ENCODE measurements around the gene NUMBL. TPM values are rescaled to one million over a fixed set of nuclear protein-coding genes. Genes with fewer than 3 reads are reported as not detected.
A peak's percentile ranks its signal among the peaks of the same experiment; 100 is the strongest.

The NUMBL gene
- total RNA-seq, 1 experiment from 2014 or later: 18.3 TPM

DNA sequence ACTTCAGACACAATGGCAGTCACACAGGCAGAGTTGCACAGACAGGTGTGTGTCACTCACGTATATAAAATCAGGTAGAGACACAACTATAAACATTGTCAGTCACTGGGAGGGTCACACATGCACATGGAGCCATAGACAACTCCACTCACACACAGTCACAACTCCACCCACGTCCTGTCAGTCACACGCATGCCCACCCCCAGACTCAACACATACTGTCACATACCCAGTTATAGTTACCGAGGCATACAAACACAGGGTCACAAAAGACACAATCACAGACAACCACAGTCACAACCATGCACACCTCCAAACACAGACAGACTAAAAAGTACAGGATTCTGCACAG, 1.5 kb downstream of the NUMBL start:
- peaks cover 12% of the 10 kb centered on the region for H3K36me3 ChIP-seq (replicated peaks; ENCODE audit: control insufficient read depth, insufficient read depth, low read length)
- H3K4me3 ChIP-seq (ENCODE audit: insufficient read depth, low read depth, low read length): peak overlapping the region; percentile 71; the same call in 1 of the 2 replicates
- no peaks in the 10 kb centered on the region for H3K27me3 ChIP-seq (ENCODE audit: control insufficient read depth, insufficient read depth, low read length)
- no peak for DNase-seq

DNA sequence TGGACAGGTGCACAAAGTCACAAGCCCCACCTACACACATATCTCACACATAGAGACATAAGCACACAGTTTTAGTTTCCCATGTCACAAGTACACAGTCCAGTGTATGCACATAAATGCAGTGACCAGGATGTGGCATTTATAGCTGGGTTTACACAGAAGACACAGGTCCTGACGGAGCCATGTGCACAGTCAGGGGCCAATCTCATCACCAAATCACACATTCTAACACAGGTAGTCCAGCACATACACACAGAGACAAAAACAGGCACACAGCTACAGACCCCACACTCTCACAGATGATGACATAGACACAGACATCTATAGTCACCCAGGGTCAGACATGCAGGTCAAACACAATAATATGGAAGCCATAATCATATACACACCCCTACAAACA, 2.1 kb downstream of the NUMBL start:
- no peak for DNase-seq
- H3K4me3 ChIP-seq (ENCODE audit: insufficient read depth, low read depth, low read length): no peak overlapping the region
- peaks cover 12% of the 10 kb centered on the region for H3K36me3 ChIP-seq (replicated peaks; ENCODE audit: control insufficient read depth, insufficient read depth, low read length)
- H3K27me3 ChIP-seq (ENCODE audit: control insufficient read depth, insufficient read depth, low read length): no peaks in the 10 kb centered on the region

DNA sequence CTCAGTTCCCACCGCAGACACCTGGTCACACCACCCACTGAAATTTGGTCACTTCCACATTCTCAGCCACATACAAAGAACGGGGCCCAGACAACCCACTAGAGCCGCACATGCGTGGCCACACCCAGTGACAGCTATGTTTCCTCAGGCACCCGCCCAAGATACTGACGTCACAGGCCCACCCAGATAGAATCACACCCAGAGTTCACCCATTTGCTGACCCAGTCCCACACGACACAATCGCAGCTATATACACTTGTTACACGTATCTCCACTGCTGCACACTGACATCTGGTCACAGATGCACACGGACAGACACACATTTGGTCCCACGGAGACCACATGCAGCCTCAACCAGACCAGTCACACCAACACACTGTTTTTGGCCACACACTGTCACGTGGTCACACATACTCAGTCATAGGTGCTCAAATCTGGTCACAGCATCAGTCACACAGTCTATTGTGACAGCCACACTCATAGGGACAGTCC, 2.9 kb downstream of the NUMBL start:
- Histone ChIP-seq H3K4me3 (ENCODE audit: insufficient read depth, low read depth, low read length) (no peak overlapping the region), H3K36me3 (replicated peaks; ENCODE audit: control insufficient read depth, insufficient read depth, low read length) (peaks cover 14% of the 10 kb centered on the region), H3K27me3 (ENCODE audit: control insufficient read depth, insufficient read depth, low read length) (no peaks in the 10 kb centered on the region)
- no peak for DNase-seq

DNA sequence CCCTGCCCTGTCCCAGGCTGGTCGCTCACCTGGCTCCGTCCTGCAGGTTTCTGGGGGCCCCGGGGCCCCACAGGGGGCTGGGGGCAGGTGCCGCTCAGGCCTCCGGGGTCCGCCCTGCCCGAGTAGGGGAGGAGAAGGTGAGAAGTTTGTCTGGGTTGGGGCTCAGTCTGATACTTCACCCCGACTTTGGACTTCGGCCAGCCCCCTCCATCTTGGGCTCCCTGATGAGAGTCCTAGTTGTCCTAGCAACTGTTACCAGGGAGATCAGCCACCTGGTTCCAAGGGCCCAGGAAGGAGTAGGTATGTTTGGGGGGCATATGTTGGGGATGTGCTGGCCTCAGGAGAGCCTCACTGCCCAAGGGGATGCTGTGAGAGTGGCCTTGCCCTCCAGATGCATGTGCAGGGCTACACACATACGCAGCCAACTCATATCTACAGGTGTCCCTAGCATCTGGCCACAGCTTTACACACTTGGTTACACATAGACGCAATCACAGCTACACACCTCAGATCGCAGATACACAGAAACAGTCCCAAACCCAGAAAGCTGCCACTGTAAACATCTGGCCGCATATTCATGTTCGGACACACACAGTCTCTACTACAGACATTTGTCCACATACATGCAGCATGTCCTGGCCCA, 3.4 kb downstream of the NUMBL start:
- no peak for DNase-seq
- H3K36me3 ChIP-seq (replicated peaks; ENCODE audit: control insufficient read depth, insufficient read depth, low read length): peaks cover 14% of the 10 kb centered on the region
- H3K27me3 ChIP-seq (ENCODE audit: control insufficient read depth, insufficient read depth, low read length): no peaks in the 10 kb centered on the region
- H3K4me3 ChIP-seq (ENCODE audit: insufficient read depth, low read depth, low read length): no peak overlapping the region

DNA sequence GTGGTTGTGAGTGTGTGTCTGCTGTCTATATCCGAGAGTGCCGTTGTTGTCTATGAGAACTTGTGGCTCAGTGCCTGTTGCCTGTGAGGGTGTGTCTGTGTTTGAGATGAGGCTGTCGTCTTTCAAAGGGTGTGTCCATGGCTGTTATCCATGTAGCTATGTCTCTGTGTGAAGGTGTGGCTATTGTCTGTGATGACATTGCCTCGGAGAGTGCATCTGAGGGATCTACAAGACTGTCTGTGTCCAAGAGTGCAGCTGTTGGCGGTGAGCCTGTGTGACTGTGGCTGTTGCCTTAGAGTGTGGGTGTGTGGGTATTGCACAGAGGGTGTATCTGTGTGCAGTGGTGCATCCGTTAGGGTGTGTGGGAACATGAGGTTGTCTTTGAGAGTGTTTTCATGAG, 4.9 kb downstream of the NUMBL start:
- no peaks in the 10 kb centered on the region for H3K27me3 ChIP-seq (ENCODE audit: control insufficient read depth, insufficient read depth, low read length)
- peaks cover 20% of the 10 kb centered on the region for H3K36me3 ChIP-seq (replicated peaks; ENCODE audit: control insufficient read depth, insufficient read depth, low read length)
- DNase-seq: no peak
- H3K4me3 ChIP-seq (ENCODE audit: insufficient read depth, low read depth, low read length): no peak overlapping the region

DNA sequence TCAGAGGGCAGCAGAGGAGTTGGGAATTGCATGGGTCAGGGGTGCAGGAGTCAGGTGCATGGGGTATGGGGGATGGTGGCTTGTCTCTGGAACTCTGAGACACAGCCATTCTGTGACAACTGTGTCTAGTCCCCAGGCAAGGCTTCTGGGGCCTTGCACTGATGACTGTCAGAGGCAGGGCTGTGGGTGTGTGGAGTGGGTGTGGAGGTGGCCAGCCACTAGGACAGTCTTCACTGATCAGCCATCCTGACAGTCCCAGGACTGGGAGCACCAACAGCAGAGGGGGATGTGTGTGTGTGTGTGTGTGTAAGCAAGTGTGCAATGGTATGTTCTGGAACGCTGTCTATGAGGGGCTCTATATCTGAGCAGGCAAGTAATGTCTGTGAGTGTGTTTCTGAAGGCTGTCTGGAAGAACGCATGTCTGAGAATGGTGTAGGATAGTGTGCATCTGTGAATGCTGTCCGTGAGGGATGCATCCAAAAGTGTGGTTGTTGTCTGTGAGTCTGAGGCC, 5.4 kb downstream of the NUMBL start:
- H3K27me3 ChIP-seq (ENCODE audit: control insufficient read depth, insufficient read depth, low read length): no peaks in the 10 kb centered on the region
- H3K36me3 ChIP-seq (replicated peaks; ENCODE audit: control insufficient read depth, insufficient read depth, low read length): peaks cover 20% of the 10 kb centered on the region
- no peak overlapping the region for H3K4me3 ChIP-seq (ENCODE audit: insufficient read depth, low read depth, low read length)
- DNase-seq: no peak

DNA sequence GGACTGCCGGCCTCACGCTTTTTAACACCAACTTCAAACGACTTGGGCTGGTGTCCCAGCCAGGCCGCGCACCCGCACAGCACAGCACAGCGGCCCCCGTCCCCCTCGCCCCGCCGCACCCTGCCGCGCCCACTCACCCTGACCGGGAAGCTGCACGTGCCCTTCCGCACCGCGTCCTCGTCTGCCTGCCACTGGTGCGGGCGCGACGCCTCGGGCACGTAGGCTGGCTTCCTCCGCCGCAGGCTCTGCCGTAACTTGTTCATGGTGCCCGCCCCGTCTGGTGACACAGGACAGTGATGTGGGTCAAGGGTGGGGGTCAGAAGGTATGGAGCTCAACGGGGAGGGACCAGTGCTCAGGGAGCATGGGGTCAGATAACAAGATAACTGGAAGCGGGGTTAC, 6.2 kb downstream of the NUMBL start:
- no peaks in the 10 kb centered on the region for H3K27me3 ChIP-seq (ENCODE audit: control insufficient read depth, insufficient read depth, low read length)
- H3K4me3 ChIP-seq (ENCODE audit: insufficient read depth, low read depth, low read length): no peak overlapping the region
- peaks cover 20% of the 10 kb centered on the region for H3K36me3 ChIP-seq (replicated peaks; ENCODE audit: control insufficient read depth, insufficient read depth, low read length)
- DNase-seq: no peak

DNA sequence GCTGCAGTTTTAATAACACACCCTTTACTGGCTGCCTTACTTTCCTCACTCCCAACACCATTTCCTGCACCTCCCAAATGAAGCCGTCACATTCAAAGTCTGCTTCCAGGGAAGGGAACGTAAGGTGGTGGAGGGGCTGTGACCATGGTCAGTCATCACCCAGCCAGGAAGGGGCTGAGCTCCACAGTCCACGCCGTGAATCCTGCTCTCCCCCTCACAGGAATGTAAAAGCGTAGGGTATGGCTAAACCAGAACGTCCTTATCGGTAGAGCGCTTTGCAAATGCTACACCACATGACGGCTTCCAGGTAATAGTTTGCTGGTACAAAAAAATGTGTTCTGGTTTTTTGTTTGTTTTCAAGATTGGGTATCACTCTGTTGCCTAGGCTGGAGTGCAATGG, 7.0 kb downstream of the NUMBL start:
- H3K36me3 ChIP-seq (replicated peaks; ENCODE audit: control insufficient read depth, insufficient read depth, low read length): peaks cover 20% of the 10 kb centered on the region
- H3K4me3 ChIP-seq (ENCODE audit: insufficient read depth, low read depth, low read length): no peak overlapping the region
- DNase-seq: no peak
- H3K27me3 ChIP-seq (ENCODE audit: control insufficient read depth, insufficient read depth, low read length): no peaks in the 10 kb centered on the region

DNA sequence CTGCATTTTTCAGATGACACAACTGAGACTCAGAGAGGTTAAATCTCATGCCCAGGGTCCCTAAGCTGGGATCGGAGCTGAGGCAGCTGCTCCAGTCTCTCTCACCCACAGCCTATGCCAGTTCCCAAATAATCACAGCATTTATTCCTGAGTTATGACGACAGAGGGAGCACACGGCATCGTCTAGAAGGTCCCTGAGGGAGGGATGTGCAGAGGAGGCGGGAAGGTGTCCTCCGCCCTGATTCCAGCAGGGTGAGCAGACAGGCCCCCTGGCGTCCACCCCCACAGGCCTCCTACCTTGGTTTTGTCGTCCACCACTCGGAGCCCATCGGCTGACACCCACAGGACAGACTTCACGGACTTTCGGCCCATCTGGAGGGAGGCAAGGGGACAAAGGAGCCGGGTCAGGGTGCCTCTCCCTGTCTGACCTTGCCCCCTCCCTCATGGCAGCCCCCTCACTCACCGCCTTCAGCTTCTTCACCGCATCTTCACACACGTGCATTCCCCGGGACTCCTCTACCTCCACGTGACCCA, 8.0 kb downstream of the NUMBL start:
- no peak overlapping the region for H3K4me3 ChIP-seq (ENCODE audit: insufficient read depth, low read depth, low read length)
- no peaks in the 10 kb centered on the region for H3K27me3 ChIP-seq (ENCODE audit: control insufficient read depth, insufficient read depth, low read length)
- no peak for DNase-seq
- H3K36me3 ChIP-seq (replicated peaks; ENCODE audit: control insufficient read depth, insufficient read depth, low read length): peaks cover 25% of the 10 kb centered on the region

DNA sequence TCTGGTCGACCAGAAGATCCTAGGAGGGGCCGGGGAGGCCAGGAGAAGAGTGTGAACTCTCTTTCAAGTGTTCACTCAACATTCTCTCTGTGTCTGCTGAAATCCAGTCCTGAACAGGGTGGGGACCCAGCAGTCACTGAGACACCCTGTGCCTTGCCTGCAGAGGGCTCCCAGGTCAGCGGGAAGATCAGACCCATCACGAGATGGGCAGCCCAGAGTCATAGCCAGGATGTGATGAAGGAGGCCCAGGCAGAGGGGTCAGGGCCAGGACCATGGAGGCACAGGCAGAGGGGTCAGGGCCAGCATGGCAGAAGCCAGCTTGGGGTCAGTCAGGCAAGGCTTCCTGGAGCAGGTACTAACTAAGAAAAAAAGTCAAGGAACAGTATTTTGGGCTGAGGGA, 9.4 kb downstream of the NUMBL start:
- H3K36me3 ChIP-seq (replicated peaks; ENCODE audit: control insufficient read depth, insufficient read depth, low read length): peaks cover 27% of the 10 kb centered on the region

DNA sequence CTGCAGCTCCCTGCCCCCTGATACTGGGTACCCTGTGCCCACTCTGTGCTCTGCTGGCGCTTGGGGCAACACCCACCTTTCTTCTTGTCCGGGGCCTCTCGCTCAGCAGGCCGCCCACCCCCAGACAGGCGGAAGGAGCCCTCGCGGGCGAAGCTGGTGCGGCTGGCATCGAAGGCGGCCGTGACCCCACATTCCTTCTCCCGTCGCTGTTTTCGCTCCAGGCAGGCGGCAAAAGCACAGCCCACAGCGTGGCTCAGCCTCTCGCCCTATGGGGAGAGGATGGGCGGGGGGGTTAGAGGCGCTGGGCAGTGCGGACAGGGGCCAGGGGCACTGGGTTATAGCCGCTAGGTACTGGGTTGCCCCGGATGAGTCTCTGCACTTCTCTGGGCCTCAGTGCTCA, 13.3 kb downstream of the NUMBL start:
- DNase-seq: no peak

More for the DNA sequence above, 9.4 kb downstream of the NUMBL start:
- Histone ChIP-seq H3K27me3 (ENCODE audit: control insufficient read depth, insufficient read depth, low read length) (no peaks in the 10 kb centered on the region), H3K4me3 (ENCODE audit: insufficient read depth, low read depth, low read length) (no peak overlapping the region)
- DNase-seq: no peak

DNA sequence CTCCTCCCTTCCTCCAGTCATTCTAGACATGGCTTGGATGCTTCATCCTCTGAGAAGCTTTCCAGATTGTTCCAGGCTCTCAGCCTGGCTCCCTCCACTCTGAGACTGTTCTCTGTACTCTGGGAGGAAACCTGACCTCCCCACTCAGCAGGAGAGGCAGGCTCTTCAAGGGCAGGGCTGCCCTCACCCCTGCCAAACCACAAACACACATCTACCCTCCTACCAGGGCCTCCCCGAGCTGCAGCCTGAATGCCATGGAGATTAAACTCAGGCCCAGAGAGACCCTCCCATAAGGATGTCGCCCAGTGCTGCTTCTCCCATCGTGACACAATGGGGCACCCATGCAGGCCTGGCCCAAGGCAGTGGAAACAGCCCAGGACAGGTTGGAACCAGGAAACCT, 16.2 kb downstream of the NUMBL start:
- H3K27me3 ChIP-seq (ENCODE audit: control insufficient read depth, insufficient read depth, low read length): no peaks in the 10 kb centered on the region
- peaks cover 30% of the 10 kb centered on the region for H3K36me3 ChIP-seq (replicated peaks; ENCODE audit: control insufficient read depth, insufficient read depth, low read length)
- H3K4me3 ChIP-seq (ENCODE audit: insufficient read depth, low read depth, low read length): no peak overlapping the region
- DNase-seq: no peak

More for the DNA sequence above, 13.3 kb downstream of the NUMBL start:
- Histone ChIP-seq H3K4me3 (ENCODE audit: insufficient read depth, low read depth, low read length) (no peak overlapping the region), H3K36me3 (replicated peaks; ENCODE audit: control insufficient read depth, insufficient read depth, low read length) (peaks cover 25% of the 10 kb centered on the region), H3K27me3 (ENCODE audit: control insufficient read depth, insufficient read depth, low read length) (no peaks in the 10 kb centered on the region)

DNA sequence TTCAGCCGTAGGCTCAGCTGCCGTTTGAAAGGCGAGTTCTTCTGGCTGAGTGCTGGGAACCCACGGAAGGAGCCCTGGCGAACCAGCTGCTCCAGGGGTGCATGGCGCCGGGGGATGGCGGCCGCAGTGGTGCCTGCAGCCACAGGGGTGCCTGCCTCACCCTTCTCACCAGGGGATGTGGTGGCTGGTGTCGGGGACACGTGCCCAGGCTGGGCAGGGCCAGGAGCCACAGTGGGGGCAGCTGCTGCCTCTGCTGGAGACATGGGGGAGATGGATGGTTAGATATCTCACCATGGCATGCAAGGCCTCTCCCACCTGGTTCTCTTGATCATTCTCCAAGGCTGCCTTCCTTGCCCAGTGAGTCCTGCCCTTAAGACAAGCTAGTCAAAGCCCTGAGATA, 17.1 kb downstream of the NUMBL start:
- no peak for DNase-seq
- Histone ChIP-seq H3K27me3 (ENCODE audit: control insufficient read depth, insufficient read depth, low read length) (no peaks in the 10 kb centered on the region), H3K4me3 (ENCODE audit: insufficient read depth, low read depth, low read length) (no peak overlapping the region), H3K36me3 (replicated peaks; ENCODE audit: control insufficient read depth, insufficient read depth, low read length) (peaks cover 33% of the 10 kb centered on the region)

DNA sequence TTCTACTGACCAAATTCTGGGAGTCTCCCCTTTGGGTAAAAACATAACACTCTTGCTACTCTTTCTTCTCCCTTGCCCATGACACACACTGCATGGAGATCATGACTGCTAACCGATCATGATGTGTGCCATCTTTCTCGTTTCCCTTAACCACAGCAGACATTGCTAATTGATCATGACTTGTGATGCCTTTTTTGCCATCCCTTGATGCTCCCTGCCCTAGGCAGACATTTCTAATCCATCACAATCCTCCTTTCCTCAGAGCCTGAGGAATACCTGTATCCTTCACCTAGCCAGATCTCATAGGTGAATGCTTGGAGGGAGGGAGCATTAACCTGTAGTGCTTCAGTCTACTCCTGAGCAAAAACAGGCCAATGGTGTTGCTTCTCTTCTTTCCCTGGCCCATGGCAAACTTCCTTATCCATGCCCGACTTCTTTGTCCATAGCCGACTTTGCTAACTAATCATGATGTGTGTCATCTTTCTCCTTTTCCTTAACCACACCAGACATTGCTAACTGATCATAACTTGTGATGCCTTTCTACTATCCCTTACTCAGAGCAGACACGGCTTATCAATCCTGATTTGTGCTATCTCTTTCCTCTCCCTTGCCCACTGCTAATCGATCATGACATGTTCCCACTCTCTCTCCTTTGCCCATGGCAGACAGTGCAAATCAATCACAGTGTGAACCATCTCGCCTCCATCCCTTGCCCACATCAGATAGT, 17.7 kb downstream of the NUMBL start:
- no peak overlapping the region for H3K4me3 ChIP-seq (ENCODE audit: insufficient read depth, low read depth, low read length)
- H3K27me3 ChIP-seq (ENCODE audit: control insufficient read depth, insufficient read depth, low read length): no peaks in the 10 kb centered on the region
- DNase-seq: no peak
- peaks cover 29% of the 10 kb centered on the region for H3K36me3 ChIP-seq (replicated peaks; ENCODE audit: control insufficient read depth, insufficient read depth, low read length)

DNA sequence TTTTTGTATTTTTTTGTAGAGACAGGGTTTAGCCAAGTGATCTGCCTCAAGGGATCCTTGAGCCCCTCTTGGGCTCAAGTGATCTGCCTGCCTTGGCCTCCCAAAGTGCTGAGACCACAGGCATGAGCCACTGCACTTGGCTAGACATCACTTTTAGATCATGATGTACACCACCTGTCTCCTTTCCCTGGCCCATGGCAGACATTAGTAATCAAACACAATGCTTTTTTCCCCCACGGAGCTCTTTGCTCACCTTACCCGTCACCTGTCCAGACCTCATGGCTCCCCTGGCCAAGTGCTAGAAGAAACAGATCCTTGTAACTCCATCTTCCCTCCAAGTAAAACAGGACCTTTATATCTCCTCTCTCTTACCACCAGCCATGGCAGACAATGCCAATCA, 18.4 kb downstream of the NUMBL start:
- DNase-seq: no peak
- Histone ChIP-seq H3K4me3 (ENCODE audit: insufficient read depth, low read depth, low read length) (no peak overlapping the region), H3K27me3 (ENCODE audit: control insufficient read depth, insufficient read depth, low read length) (no peaks in the 10 kb centered on the region), H3K36me3 (replicated peaks; ENCODE audit: control insufficient read depth, insufficient read depth, low read length) (peaks cover 29% of the 10 kb centered on the region)
